ENCODE measurements around the gene RABGGTB. TPM values are rescaled to one million over a fixed set of nuclear protein-coding genes. Genes with fewer than 3 reads are reported as not detected.

RABGGTB gene
- total and polyA plus RNA-seq, 9 of the 15 experiments (the other 6 are each of a cell fraction or from before 2014, with no cell fraction given) = 148 to 354 (median 206) TPM

- TF ChIP-seq SAFB2 (IDR thresholded peaks at IDR 0.05; ENCODE audit: borderline replicate concordance, low read depth, low read length, severe bottlenecking) (no peak), DPF2 (IDR thresholded peaks at IDR 0.05) (no peak), MEIS2 (IDR thresholded peaks at IDR 0.05; ENCODE audit: partially characterized antibody) (peak; percentile 78), ZNF134 (CRISPR knock-in tag; conservative IDR thresholded peaks at IDR 0.05) (no peak), GTF2B (IDR thresholded peaks at IDR 0.05; ENCODE audit: extremely low read depth, insufficient read length) (peak; percentile 90), ZNF778 (CRISPR knock-in tag; IDR thresholded peaks at IDR 0.05) (no peak), MLLT1 (IDR thresholded peaks at IDR 0.05) (peak; percentile 90 to 91), ZNF518B (CRISPR knock-in tag; IDR thresholded peaks at IDR 0.05) (no peak), ZC3H11A (IDR thresholded peaks at IDR 0.05; ENCODE audit: low read depth, low read length) (no peak), RERE (CRISPR knock-in tag; IDR thresholded peaks at IDR 0.05; ENCODE audit: borderline replicate concordance) (no peak), SREBF1 (IDR thresholded peaks at IDR 0.05; ENCODE audit: borderline replicate concordance, low read depth, low read length) (no peak)
Measured at GRCh38 chr1:75785983-75786853, at the start of gene RABGGTB (continued).

All from K562 (cell line).